GM12872 (cell line): ENCODE results near the gene LYPD4.
A peak's percentile ranks its signal among the peaks of the same experiment; 100 is the strongest.

ENCODE experiments used
- TF ChIP-seq, protein P1 (sequence below): IDR thresholded peaks from 3 replicates; pipeline ENCODE4 v1.5.1; 2011; ENCODE audit warnings: low read depth, mild to moderate bottlenecking, low read length, moderate library complexity; ENCODE audit not compliant: insufficient read depth

The LYPD4 gene

DNA sequence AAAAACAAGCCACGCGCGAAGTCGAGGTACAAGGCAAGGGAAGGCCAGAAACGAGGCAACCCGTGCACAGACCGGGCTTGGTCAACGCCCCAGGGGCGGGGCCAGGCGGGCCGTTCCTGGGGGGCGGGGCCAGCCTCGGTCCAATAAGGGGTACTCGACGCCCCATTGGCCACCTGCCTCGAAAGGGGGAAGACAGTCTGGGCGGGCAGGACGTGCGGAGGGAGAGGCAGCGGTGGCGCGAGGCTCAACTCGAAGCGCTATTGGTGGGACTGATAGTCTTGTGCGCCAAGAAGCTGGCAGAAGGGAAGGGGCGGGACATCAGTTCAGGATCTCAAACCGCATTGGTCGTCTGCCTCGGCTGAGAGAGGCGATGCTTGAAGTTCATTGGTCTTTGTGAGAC lies at the start of gene LYPD4:
Gene LYPD4, minus strand, starts transcription at position 83 of the 400 bp plus-strand sequence. CDS start 5,398 bp downstream, outside the sequence.
- TF ChIP-seq, protein P1, sequence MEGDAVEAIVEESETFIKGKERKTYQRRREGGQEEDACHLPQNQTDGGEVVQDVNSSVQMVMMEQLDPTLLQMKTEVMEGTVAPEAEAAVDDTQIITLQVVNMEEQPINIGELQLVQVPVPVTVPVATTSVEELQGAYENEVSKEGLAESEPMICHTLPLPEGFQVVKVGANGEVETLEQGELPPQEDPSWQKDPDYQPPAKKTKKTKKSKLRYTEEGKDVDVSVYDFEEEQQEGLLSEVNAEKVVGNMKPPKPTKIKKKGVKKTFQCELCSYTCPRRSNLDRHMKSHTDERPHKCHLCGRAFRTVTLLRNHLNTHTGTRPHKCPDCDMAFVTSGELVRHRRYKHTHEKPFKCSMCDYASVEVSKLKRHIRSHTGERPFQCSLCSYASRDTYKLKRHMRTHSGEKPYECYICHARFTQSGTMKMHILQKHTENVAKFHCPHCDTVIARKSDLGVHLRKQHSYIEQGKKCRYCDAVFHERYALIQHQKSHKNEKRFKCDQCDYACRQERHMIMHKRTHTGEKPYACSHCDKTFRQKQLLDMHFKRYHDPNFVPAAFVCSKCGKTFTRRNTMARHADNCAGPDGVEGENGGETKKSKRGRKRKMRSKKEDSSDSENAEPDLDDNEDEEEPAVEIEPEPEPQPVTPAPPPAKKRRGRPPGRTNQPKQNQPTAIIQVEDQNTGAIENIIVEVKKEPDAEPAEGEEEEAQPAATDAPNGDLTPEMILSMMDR: no peak

DNA sequence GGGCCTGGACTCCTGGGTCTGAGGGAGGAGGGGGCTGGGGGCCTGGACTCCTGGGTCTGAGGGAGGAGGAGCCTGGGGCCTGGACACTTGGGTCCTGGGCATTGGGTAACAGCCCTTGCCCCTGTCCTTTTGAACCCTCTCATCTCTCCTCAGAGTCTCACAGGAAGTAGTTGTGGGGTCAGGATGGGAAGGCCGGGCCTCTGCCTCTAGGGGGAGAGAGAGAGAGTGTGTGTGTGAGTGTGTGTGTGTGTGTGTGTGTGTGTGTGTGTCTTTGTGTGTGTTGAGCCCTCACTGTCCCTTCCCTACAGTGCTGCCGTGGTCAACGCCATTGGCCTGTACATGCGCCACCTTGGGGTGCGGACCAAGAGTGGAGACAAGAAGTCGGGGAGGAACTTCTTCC lies 49.4 kb upstream of the LYPD4 start:
- TF ChIP-seq, protein P1: peak; percentile 42; the same call in 2 of the 3 replicates

GRCh38 chr19:41892173-41892902 lies 47.9 kb upstream of the LYPD4 start:
- TF ChIP-seq, protein P1: no peak

DNA sequence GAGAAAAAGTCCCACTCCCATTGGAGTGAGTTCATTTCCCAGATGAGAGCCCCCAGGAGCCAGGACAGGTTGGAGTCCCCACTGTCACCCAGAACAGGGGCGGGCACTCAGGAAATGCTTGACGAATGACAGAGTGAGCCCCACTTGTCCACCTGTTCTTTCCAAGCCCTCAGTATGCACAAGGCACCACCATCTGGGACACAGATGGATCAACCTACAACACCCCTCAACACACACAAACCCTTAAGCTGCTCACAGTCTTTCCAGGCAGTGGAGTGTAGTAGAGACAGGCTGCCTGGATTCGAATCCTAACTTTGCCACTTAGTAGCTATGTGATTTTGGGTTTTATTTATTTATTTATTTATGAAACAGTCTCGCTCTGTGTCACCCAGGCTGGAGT lies 46.5 kb upstream of the LYPD4 start:
- TF ChIP-seq, protein P1: no peak

- TF ChIP-seq, protein P1: no peak
Measured at GRCh38 chr19:41889896-41890295, 45.4 kb upstream of the LYPD4 start.

GRCh38 chr19:41888926-41889325 lies 44.4 kb upstream of the LYPD4 start:
- TF ChIP-seq, protein P1: no peak

GRCh38 chr19:41887711-41888382 lies 43.4 kb upstream of the LYPD4 start:
- TF ChIP-seq, protein P1: peak; percentile 54
